Mucosa of descending colon (tissue), 3 donors: ENCODE results near the gene LASP1NB.

Source experiments
- ATAC-seq: fragments of 200-7000 bp; cut with Tn5 transposase; one replicate; pipeline ENCODE4 v1.9.1; 2020; ENCODE audit warnings: mild to moderate bottlenecking, moderate library complexity
- DNase-seq, 3 donors: peaks; one replicate each; pipeline ENCODE4 v3.0.0-alpha.2; 2020
- H3K36me3 ChIP-seq: fragments of 200-600 bp; one replicate; pipeline ENCODE4 v1.8.0; 2021; ENCODE audit warnings: low read depth, mild to moderate bottlenecking
- H3K4me1 ChIP-seq: fragments of 200-600 bp; one replicate; pipeline ENCODE4 v1.8.0; 2021; ENCODE audit warnings: low read depth, mild to moderate bottlenecking
- H3K4me3 ChIP-seq: fragments of 200-600 bp; one replicate; pipeline ENCODE4 v1.8.0; 2021; ENCODE audit warnings: mild to moderate bottlenecking
- H3K9me3 ChIP-seq: fragments of 200-600 bp; one replicate; pipeline ENCODE4 v1.8.0; 2021; ENCODE audit warnings: mild to moderate bottlenecking
- intact Hi-C, 2 donors: fragments of 100-400 bp; cut with DNase I in 1 of 2; cut with micrococcal nuclease in 1 of 2; formaldehyde crosslinking; loops; one replicate each; pipeline versions ENCODE4 v1.11.0 to v1.11.1; 2022; cut with DNase I, micrococcal nuclease
- TF ChIP-seq, protein P1 (sequence below): fragments of 200-600 bp; IDR thresholded peaks from one replicate; pipeline ENCODE4 v1.8.0; 2022; ENCODE audit warnings: antibody characterized with exemption, mild to moderate bottlenecking
- donor health status: DM: no; HTN: no; CAD: no; lungs with moderate emphysema.
- donor health status: DM: no; HTN: no; CAD: no.
- donor health status: DM: no; HTN: yes; CAD: no.

The LASP1NB gene

DNA sequence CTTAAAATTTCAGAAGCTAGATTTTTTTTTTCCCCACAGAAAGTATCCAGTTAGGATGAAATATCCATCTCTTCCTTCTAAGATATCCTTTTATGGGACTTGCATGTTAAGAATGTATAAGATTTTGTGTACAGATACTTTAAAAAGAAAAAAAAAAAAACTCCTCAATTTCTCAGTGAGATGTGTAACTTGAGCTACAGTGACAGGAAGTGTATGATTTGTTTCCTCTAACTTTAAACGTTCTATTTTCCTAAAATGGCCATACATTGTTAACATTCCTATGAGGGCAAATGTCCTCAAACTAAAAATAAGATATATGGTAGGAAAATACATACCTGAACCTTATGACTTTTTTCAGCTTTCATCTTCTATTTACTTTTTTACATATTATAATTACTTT is 32.9 kb downstream of the LASP1NB start:
- no peaks in the 10 kb centered on the region for H3K9me3 ChIP-seq
- H3K4me3 ChIP-seq = no peak overlapping the region
- TF ChIP-seq, protein P1, sequence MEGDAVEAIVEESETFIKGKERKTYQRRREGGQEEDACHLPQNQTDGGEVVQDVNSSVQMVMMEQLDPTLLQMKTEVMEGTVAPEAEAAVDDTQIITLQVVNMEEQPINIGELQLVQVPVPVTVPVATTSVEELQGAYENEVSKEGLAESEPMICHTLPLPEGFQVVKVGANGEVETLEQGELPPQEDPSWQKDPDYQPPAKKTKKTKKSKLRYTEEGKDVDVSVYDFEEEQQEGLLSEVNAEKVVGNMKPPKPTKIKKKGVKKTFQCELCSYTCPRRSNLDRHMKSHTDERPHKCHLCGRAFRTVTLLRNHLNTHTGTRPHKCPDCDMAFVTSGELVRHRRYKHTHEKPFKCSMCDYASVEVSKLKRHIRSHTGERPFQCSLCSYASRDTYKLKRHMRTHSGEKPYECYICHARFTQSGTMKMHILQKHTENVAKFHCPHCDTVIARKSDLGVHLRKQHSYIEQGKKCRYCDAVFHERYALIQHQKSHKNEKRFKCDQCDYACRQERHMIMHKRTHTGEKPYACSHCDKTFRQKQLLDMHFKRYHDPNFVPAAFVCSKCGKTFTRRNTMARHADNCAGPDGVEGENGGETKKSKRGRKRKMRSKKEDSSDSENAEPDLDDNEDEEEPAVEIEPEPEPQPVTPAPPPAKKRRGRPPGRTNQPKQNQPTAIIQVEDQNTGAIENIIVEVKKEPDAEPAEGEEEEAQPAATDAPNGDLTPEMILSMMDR = no peak
- no peak for DNase-seq
- H3K36me3 ChIP-seq = no peaks in the 10 kb centered on the region
- intact Hi-C loops = no loop called here
- no peaks in the 10 kb centered on the region for H3K4me1 ChIP-seq
- no peak for ATAC-seq

DNA sequence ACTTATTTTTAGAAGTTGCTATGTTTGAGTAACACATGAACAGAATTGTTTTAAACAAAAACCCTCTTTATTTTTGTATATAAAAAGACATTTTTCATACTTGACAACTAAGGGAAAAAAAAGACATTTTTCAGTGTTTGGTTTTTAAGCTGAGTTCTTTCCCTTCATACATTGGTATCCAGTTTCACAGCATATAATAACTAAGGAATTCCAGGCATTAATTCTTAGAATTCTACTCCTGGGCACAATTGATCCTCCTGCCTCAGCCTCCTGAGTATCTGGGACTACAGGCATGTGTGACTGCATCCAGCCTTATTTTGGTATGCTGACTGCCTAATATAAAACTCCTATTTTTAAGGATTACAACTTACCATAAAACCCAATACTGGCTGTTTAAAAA is 33.3 kb downstream of the LASP1NB start:
- no peaks in the 10 kb centered on the region for H3K4me1 ChIP-seq
- ATAC-seq (no peak), DNase-seq (no peak)
- H3K36me3 ChIP-seq = no peaks in the 10 kb centered on the region
- H3K9me3 ChIP-seq = no peaks in the 10 kb centered on the region
- TF ChIP-seq, protein P1 = no peak
- H3K4me3 ChIP-seq = no peak overlapping the region
- intact Hi-C loops = no loop called here

- TF ChIP-seq, protein P1 = no peak
- intact Hi-C loops = no loop called here
- H3K4me3 ChIP-seq = no peak overlapping the region
- H3K4me1 ChIP-seq = no peaks in the 10 kb centered on the region
- no peaks in the 10 kb centered on the region for H3K36me3 ChIP-seq
- ATAC-seq (no peak), DNase-seq (no peak)
- no peaks in the 10 kb centered on the region for H3K9me3 ChIP-seq
Measured at GRCh38 chr17:38959508-38959907, 34.1 kb downstream of the LASP1NB start.

DNA sequence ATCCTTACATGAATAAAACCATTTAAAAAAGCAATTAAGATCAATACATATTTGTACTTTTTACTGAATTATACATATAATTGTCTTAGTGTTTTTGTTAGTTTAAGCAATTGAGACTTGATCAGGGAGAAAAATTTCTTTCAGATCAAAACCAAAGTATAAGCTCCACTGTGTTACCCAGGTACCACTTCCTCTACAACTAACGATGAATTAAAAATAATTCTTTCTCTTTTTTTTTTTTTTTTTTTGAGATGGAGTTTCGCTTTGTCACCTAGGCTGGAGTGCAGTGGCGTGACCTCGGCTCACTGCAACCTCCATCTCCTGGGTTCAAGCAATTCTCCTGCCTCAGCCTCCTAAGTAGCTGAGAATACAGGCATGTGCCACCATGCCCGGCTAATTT is 35.0 kb downstream of the LASP1NB start:
- H3K36me3 ChIP-seq = no peaks in the 10 kb centered on the region
- DNase-seq = no peak
- no peaks in the 10 kb centered on the region for H3K9me3 ChIP-seq
- H3K4me1 ChIP-seq = no peaks in the 10 kb centered on the region
- no peak for ATAC-seq
- intact Hi-C loops = no loop called here
- H3K4me3 ChIP-seq = no peak overlapping the region
- TF ChIP-seq, protein P1 = no peak

GRCh38 chr17:38961413-38961812 is 36.0 kb downstream of the LASP1NB start:
- no peak for DNase-seq
- H3K9me3 ChIP-seq = no peaks in the 10 kb centered on the region
- H3K4me1 ChIP-seq = no peaks in the 10 kb centered on the region
- ATAC-seq = no peak
- H3K4me3 ChIP-seq = no peak overlapping the region
- no peaks in the 10 kb centered on the region for H3K36me3 ChIP-seq
- TF ChIP-seq, protein P1 = no peak
- intact Hi-C loops = no loop called here

GRCh38 chr17:38967290-38967738 is 41.9 kb downstream of the LASP1NB start, which contains the start of gene FBXO47:
Gene FBXO47 (minus strand): TSS chr17:38967403. CDS start chr17:38963025, 4,378 bp downstream.
- Histone ChIP-seq H3K9me3 (no peaks in the 10 kb centered on the region), H3K4me1 (no peaks in the 10 kb centered on the region), H3K36me3 (no peaks in the 10 kb centered on the region), H3K4me3 (no peak within 1 kb of the TSS)
- TF ChIP-seq, protein P1 = no peak
- intact Hi-C loops = no loop called here
- peak; percentile 89 to 94 (median 92) for DNase-seq
- peak; percentile 100 for ATAC-seq
